Left renal cortex interstitium (tissue), 4 donors: ENCODE measurements around the gene CHST5. TPM values are rescaled to one million over a fixed set of nuclear protein-coding genes. Genes with fewer than 3 reads are reported as not detected.
"Not testable (repeated sequence)": the region's sequence is repeated elsewhere in the genome, so short reads cannot be mapped to it uniquely, and the experiment has no call there.

ENCODE experiments used
- DNase-seq, 4 donors: peaks; one replicate each; pipeline ENCODE4 v3.0.0-alpha.2; 2013; ENCODE audit warnings: low read depth in 4 of 4, low spot score in 2 of 4, missing footprints in 1 of 4
- polyA plus RNA-seq, 4 donors: library from polyadenylated mRNA; unstranded; fragments of 120-200 nt; gene quantifications; one replicate each; pipeline ENCODE4 v1.2.1, GENCODE V29; 2013; ENCODE audit not compliant: insufficient read length in 4 of 4

CHST5 gene
- polyA plus RNA-seq, 4 donors, result 0.32 to 1.4 (median 0.41) TPM

DNA sequence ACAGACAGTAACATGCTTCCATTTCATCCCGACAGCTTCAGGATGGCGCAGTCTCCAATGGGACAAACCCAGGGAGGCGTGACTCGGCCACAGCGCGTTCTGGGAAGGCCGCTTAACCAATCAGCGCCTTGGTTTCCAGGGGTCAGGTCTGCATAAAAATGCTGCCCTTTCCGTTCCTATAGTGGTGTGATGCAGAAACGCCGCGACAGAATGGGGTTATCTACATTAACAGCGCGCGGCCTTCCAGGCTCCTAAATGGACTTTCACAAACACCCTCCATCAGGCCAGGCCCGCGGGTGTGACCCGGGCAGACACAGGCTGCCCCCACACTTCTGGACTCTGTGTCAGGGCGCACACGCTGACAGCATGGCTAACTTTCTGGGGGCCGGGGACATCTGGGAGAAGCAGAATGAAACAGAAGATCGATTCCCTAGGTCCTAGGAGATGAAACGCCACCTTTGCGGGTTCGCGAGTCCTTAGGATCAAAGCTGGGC is 19.4 kb upstream of the CHST5 start:
- DNase-seq, result peak; percentile 56 to 86 (median 70)

DNA sequence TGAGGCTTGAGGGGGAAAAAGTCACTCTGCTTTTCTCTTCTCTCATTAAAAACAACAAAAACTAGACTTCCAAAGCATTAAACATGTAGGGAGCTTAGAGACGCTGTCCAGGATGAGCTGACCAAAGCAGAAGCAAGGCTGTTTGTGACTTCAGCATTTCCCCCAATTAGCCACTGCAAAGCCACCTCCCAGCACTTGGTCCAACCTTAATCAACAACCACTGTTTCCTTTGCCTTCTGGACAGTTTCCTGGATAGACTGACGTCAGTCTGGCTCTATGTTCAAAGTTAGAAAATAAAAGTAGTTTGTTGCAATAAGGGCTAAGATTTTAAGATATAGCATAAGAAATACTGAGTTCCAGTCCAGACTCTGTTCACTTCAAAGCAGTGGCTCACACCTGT is 17.0 kb upstream of the CHST5 start:
- DNase-seq, result no peak

DNA sequence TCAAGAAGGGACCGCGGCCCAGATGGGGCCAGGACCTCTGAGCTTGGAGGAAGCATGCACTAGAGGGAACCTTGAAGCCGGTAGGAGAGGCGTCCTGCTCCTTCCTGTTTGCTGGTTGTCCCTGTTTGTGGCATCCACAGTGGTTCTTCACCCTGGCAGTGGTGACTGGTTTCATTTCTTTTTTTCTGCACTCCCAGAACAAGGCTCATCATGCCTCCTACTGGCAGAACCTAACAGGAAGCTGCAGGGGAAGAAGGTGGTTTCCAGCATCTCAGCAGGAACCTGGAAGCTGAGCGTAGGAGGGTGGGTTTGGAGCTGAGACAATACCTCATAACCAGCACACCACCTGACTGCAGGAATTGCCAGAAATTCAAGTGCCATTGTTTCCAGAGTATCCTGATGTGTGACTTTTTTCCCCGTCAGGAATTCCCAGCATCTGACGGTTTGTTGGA is 14.3 kb upstream of the CHST5 start:
- DNase-seq, result no peak

DNA sequence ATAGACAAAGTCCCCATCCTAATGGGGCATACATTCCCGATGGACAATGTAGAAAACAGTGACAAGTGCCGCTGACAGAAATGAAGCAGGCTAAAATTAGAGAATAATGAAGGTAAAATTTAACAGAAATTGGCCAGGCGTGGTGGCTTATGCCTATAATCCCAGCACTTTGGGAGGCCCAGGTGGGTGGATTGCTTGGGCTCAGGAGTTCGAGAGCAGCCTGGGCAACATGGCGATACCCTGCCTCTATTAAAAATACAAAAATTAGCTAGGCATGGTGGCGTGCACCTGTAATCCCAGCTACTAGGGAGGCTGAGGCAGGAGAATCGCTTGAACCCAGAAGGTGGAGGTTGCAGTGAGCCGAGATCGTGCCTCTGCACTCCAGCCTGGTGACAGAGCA is 12.5 kb upstream of the CHST5 start:
- DNase-seq, result not testable (repeated sequence)

DNA sequence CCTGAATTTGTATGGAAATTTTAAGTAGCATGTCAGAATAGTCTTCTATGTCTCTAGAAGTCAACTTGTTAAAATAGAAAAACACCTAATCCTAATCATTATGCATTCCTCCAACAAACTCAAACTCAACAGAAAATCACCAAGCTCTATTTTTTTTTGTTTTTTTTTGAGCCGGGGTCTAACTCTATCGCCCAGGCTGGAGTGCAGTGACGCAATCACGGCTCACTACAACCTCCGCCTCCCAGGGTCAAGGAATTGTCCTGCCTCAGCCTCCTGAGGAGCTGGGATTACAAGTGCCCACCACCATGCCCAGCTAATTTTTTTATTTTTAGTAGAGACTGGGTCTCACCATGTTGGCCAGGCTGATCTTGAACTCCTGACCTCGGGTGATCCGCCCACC is 10.4 kb upstream of the CHST5 start:
- no peak for DNase-seq

DNA sequence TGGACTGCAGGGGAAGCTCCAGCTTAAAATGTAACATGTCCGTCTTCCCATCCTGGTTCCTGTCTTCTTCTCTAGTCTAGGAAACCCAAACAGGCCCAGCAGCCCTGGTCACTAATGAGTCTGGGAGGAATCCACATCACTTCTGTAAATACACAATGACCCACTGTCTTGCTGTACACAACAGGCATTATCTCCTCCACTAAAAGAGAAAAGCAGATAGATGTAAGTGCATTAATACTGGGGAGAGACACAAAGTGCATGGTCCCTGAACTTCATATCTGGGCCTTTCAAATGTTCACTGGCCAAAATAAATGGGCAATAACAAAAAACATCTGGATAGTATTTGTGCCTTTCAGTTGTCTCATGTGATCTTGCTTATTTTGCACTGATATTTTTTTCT is 10.0 kb upstream of the CHST5 start:
- not testable (repeated sequence) for DNase-seq

DNA sequence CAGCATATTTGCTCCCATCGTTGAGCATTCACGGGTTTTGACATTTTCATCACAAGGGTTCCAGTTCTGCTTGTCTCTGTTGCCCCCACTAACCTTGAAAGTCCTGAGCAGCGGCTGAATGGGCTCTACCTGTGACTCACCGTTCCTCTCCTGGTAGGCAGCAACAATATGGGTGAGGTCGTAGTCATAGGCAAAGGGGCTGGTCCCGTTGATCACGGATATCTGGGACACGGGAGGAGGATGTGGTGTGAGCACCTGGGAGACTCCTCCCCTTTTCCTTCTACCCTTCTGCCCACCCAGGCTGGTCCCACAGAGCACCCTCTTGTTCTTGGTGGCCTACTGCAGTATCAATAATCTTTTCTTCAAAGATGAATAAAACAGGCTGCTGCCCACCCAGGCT is 6.6 kb upstream of the CHST5 start:
- not testable (repeated sequence) for DNase-seq

DNA sequence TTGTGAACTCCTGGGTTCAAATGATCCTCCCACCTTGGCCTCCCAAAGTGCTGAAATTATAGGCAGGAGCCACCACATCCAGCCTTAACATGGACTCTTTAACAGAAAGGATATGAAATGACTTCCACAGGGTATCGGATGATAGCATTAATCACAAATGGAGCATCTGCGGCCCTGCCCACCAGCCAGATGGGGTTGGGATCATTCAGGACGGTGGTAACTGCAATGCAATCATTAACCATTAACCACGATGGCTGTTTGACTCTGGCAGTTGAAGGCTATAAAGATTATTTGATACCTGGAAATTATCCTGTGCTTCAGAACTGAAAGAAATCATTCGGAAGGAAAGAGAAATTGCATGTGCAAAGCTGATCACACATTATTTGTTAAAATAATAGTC is 5.3 kb upstream of the CHST5 start:
- DNase-seq, result no peak

DNA sequence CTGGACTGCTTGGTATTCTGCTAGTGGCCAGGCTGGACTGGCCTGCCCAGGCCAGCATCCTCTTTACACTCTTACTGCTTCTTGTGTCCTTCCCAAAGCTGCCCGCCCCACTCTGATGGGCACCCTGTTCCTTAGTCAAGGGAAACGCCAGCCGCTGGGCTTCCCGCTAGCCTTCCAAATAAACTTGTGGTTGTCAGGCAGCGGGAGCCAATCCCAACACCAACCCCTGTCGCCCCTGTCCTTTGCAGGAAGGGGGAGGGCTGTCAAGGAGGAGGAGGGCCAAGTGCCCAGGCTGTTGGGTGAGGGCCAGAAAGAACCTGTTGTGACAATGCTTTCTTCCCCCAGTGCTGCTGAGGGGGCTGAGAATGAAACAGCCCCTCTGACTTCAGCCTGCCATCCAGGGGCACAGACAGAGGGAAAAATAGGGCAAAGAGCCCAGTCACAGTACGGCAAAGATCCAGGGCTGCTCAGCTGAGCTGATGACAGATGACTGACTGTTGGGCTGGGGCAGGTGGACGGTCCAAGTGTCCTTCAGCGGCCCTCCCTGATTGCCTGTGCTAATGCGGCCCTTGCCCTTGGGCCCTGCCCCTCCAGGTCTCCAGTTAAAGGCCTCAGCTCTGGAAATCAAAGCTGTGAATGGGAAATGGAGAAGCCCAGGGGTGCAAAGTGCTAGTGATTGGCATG is 3.1 kb upstream of the CHST5 start:
- not testable (repeated sequence) for DNase-seq

DNA sequence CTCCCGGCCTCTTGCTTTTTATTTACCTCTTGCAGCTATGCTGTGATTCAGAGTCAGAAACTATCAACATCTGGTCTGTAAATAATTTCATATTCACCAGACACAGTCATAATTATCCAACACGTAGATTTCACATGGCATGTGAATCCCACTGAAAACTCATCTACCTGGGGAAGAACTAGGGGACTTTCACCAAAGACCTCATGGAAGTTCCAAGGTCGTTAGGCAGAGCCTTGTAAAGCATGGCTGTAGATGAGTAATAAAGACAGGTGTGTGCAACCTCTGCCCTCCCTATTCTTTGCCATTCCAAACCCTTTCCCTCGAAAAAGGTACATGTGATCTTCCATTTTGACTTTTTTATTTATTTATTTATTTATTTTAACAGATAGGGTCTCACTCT is 1.9 kb upstream of the CHST5 start:
- DNase-seq, result no peak

DNA sequence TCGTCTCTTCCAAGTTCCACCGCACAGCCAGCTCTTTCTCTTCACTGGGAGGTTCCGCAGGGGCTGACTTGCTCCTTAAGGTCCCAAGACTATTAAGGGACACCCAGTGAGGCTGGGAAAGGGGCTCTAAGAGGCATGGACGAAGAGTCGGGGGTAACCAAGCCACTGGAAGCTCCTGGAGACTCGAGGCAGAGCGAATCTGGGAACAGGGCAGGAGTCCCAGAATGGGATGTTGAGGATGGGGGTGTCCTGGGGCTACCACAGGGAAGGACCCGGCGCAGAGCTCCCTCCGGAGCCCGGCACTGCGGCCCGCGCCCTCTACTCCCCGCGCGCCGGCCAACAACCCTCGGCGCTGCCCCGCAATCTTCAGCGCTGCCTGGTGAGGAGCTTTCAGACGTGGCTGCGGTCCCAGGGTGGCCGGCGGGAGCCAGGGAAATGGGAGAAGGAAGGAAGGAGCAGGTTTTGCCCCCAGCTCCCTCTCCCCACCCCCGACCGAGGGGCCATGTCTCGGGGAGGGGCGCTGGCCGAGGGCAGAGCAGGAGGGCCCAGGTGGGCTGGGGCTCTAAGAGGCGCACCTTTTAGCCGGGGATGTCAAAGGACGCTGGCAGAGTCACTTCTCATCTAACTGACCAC is 581 bp downstream of the CHST5 start:
- no peak for DNase-seq

DNA sequence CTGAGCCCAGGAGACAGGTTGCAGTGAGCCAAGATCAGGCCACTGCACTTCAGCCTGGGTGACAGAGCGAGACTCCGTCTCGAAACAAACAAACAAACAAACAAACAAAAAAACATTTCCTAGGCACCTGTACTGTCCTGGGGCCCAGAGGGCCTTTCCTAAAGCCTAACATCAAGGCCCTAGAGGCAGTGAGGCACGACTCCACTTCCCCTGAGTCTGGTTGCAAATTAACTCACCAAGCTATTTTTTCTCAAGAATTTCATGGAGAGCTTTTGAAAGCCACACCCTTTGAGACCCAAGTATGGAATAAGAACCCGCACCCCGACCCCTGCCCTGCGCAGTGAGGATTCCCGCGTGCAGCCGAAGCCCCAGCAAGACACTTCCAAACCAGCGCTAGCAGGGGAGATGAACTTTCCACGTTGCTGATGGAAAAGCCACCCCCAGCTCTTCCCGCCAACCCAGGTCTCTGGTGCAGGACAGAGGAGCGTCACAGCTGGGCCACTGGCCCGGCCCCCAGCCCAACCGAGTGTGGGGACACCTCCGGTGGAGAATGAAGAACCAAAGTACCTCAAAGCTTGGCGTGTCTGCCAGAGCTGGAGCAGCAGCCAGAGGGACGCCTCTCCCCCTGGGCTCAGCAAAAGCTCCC is 1.2 kb downstream of the CHST5 start:
- no peak for DNase-seq

DNA sequence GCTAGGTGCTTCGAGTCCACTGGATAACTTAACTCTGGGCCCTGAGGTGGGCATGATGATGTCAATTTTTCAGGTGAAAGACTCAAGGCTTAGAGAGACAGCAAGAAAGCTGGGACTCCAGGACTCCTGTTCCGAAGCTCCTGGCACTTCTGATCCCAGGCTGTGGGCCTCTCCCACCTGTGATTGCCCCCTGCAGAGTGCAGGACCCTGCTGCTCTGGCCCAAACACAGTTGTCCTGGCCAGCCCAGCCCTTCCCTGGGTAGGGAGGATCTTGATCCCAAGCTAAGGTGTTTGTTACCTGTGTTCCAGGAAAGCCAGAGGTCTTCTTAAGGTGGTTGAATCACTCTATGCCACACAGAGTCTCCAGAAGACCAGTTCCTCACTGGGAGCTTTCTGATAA is 3.1 kb downstream of the CHST5 start:
- DNase-seq, result no peak

DNA sequence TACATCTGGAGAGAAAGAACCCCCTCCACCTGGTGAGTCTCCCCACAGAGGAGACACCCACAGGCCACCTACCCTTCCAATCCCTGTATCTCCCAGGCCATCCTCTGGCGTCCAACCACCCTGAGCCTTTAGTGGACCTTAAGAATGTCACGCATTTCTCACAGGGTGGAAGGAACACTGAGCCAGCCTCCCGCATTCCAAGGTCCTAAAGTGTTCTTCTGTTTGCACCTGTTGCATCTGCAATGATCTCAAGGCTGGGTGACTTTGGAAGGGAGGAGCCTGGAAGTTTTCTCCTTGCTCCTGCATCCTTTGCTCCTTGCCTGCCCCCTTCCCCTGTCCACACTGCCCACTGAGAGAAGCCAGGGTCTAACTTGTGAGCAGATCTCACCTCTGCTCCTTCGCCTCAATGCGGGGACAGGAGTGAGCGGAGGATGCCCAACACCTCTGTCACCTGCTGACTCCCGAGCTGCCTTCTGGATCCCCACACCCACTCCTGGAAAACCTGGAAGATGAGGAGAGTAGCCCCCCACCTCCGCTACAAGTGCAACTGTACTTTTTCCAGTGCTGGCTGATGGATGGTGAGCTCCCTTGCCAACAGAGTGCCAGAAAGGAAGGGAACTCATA is 3.7 kb downstream of the CHST5 start:
- DNase-seq, result no peak

DNA sequence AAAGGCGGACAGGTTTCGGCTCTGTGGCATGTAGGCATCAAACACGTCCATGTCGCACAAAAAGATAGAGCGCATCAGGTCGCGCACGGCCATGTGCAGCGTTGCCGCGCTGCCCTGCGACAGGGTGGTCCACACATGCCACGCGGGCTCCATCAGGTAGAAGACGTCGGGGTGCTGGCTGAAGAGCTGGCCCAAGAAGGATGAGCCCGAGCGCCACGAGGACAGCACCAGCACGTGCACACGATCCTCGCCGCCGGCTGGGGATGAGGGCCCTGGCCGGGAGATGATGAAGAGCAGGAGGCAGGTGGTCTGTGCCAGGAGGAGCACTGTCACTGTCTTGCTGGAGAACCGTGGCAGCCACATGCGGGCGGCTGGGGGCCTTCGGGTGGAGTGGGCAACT is 5.9 kb downstream of the CHST5 start:
- DNase-seq, result no peak

DNA sequence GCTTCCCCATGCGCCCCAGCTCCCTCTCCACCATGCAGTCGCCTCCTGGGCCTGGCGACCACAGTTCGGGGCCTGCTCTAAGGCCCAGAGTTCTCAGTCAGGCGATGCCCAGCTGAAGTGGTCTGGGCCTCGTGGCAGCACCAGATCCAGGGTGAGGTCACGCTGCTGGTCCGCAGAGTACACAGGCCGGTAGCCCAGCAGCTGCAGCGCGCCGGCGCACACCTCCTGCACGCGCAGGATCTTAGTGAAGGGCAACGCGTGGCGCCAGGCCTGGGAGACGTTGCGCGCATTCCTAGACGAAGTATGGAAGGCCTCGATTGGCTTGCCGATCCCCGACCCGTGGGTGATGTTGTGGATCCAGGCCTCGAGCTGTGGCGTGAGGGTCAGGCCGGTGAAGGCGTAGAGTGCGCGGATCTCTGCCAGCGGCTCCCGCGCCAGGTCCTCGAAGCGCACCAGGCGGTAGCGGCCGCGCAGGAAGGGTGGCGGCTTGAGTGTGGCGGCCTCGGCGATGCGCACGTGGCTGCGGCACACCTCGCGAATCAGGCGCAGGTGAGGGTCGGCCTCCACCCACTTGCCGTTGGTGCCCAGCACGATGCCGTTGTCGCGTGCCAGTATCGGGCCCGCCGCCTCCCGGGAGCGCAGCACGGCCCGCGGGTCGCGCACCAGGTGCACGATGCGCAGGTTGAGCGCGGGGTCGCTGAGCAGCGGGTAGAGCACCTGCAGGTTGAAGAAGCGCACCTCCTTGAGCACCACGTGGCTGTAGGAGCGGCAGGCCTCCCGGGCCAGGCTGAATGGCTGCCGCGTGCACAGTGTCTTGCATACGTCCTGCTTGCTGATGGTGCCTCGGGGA is 6.6 kb downstream of the CHST5 start:
- no peak for DNase-seq

DNA sequence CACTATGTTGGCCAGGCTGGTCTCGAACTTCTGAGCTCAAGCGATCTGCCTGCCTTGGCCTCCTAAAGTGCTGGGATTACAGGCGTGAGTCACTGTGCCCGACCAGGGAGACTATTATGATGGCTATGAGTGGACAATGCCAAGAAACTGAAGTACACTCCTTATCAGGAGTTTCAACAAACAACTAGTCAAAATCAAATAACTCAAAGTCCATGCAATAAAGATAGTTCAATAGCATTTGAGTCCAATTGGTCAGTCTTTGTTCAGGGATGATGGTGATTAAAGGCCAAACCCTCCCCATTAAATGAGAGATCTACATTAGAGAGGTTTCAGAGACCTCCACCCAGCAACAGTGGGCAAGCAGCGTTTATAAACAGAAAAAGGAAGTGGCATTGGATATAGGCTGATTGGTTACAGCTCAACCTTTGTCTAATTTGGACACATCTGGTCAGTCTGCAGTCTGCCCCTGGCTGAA is 8.0 kb downstream of the CHST5 start:
- DNase-seq, result no peak

DNA sequence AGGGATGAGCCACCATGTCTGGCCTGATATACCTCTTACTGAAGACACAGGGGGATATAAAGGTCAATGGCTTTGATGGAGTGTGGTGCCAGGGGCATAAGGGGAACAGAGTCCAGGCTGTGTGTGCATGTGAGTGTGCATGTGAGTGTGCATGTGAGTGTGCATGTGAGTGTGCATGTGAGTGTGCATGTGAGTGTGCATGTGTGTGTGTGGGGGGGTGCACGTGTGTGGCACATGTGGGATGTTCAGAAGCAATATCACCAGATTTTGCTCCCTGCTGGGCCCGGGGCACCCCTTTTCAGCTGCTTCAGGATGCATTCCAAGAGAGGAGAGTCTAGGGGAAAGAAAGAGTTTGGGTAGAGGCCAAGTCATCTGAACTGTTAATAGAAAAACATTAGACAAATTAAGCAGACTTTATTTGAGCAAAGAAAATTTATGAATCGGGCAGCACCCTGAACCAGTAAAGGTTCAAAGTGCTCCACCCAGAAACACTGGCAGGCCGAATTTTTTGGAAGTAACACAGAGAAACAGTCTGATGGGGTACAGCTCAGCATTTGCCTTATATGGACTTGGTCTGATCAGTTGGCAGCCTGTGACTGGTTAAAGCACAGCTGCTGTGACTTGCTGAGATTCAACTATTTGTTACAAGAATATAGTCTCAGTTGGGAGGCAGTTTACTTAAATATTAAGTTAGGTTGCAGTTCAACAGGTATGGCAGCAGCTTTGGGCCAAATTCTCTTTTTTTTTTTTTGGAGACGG is 9.7 kb downstream of the CHST5 start:
- DNase-seq, result no peak

DNA sequence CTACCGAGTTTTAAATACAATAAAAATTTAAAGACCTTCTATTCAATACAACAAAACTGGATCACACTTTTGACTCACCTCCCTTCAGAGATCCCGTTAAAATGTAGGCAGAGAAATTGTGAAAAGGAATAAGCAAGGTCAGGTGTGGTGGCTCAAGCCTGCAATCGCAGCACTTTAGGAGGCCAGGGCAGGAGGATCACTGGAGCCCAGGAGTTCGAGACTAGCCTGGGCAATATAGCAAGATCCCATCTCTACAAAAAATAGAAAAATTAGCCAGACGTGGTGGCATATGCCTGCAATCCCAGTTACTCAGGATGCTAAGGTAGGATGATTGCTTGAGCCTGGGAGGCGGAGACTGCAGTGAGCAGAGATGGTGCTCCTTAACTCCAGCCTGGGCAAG is 16.7 kb downstream of the CHST5 start:
- no peak for DNase-seq
